Osteoblast (primary cell): ENCODE results near the gene KRT33B. TPM values are rescaled to one million over a fixed set of nuclear protein-coding genes. Genes with fewer than 3 reads are reported as not detected.
A peak's percentile ranks its signal among the peaks of the same experiment; 100 is the strongest.

Experiments used
- DNase-seq: peaks from one replicate; pipeline ENCODE4 v3.0.0; 2011; ENCODE audit warnings: low spot score, mixed read lengths; ENCODE audit not compliant: insufficient read length; ENCODE audit errors: missing footprints
- H2AFZ ChIP-seq: 2 replicates; pipeline ENCODE4 v1.6.0; 2011; ENCODE audit warnings: mild to moderate bottlenecking, low read length
- H3K27ac ChIP-seq: 2 replicates; pipeline ENCODE4 v1.5.1; 2011; ENCODE audit warnings: mild to moderate bottlenecking, low read depth, low read length, moderate library complexity
- H3K27me3 ChIP-seq: 2 replicates; pipeline ENCODE4 v1.6.0; 2012; ENCODE audit warnings: mild to moderate bottlenecking, control low read depth, inconsistent platforms, low read length, moderate library complexity; ENCODE audit not compliant: insufficient read depth
- H3K36me3 ChIP-seq: 2 replicates; pipeline ENCODE4 v1.5.1; 2011; ENCODE audit warnings: mild to moderate bottlenecking, low read length, control low read depth, moderate library complexity; ENCODE audit not compliant: insufficient read depth
- H3K4me1 ChIP-seq: 2 replicates; pipeline ENCODE4 v1.5.1; 2011; ENCODE audit warnings: mild to moderate bottlenecking, low read length, control low read depth, moderate library complexity; ENCODE audit not compliant: insufficient read depth
- H3K4me2 ChIP-seq: 2 replicates; pipeline ENCODE4 v1.6.0; 2011; ENCODE audit warnings: mild to moderate bottlenecking, low read length; ENCODE audit not compliant: insufficient read depth
- H3K4me3 ChIP-seq: fragments of 200-600 bp; sonication (generic); 3 replicates; pipeline ENCODE4 v1.5.1; 2012; ENCODE audit warnings: mild to moderate bottlenecking, low read length, inconsistent platforms; ENCODE audit not compliant: insufficient read depth
- H3K79me2 ChIP-seq: 2 replicates; pipeline ENCODE4 v1.6.0; 2012; ENCODE audit warnings: mild to moderate bottlenecking, low read length, control low read depth, inconsistent platforms; ENCODE audit not compliant: insufficient read depth
- H3K9me3 ChIP-seq: 2 replicates; pipeline ENCODE4 v1.5.1; 2011; ENCODE audit warnings: low read depth, low read length, control low read depth
- H4K20me1 ChIP-seq: 2 replicates; pipeline ENCODE4 v1.6.0; 2012; ENCODE audit warnings: mild to moderate bottlenecking, low read length, control low read depth; ENCODE audit not compliant: insufficient read depth
- CTCF ChIP-seq: IDR thresholded peaks from 2 replicates; pipeline ENCODE4 v1.5.1; 2011; ENCODE audit warnings: mild to moderate bottlenecking, low read depth, low read length, moderate library complexity; ENCODE audit errors: extremely low read depth
- total RNA-seq: library from RNA; depleted of rRNA; stranded (reverse); fragments of >200 nt; gene quantifications from 2 replicates; pipeline ENCODE4 v1.2.3, GENCODE V29; 2012

Gene KRT33B
- total RNA-seq, 1 donor, result 1.1 TPM

- H3K9me3 ChIP-seq, result no peaks in the 10 kb centered on the region
- no peaks in the 10 kb centered on the region for H3K79me2 ChIP-seq
- H3K36me3 ChIP-seq, result no peaks in the 10 kb centered on the region
- no peak overlapping the region for H2AFZ ChIP-seq
- H3K27ac ChIP-seq, result no peak overlapping the region
- H3K4me2 ChIP-seq, result no peak overlapping the region
- no peaks in the 10 kb centered on the region for H4K20me1 ChIP-seq
- no peaks in the 10 kb centered on the region for H3K27me3 ChIP-seq
- no peak overlapping the region for H3K4me3 ChIP-seq
- TF ChIP-seq CTCF, result no peak
- H3K4me1 ChIP-seq, result no peaks in the 10 kb centered on the region
- DNase-seq, result no peak
These were observed 37.4 kb downstream of the KRT33B start for GRCh38 chr17:41332239-41332638.

- H3K4me2 ChIP-seq, result no peak overlapping the region
- no peaks in the 10 kb centered on the region for H4K20me1 ChIP-seq
- no peaks in the 10 kb centered on the region for H3K27me3 ChIP-seq
- no peaks in the 10 kb centered on the region for H3K79me2 ChIP-seq
- no peak overlapping the region for H3K4me3 ChIP-seq
- H3K9me3 ChIP-seq, result no peaks in the 10 kb centered on the region
- no peak for DNase-seq
- no peak overlapping the region for H3K27ac ChIP-seq
- H3K36me3 ChIP-seq, result no peaks in the 10 kb centered on the region
- H3K4me1 ChIP-seq, result no peaks in the 10 kb centered on the region
- H2AFZ ChIP-seq, result no peak overlapping the region
- no peak for TF ChIP-seq CTCF
These were observed 38.0 kb downstream of the KRT33B start for GRCh38 chr17:41331606-41332005.

- H3K27me3 ChIP-seq, result no peaks in the 10 kb centered on the region
- H3K4me3 ChIP-seq, result no peak overlapping the region
- H2AFZ ChIP-seq, result peak overlapping the region; percentile 21
- H4K20me1 ChIP-seq, result no peaks in the 10 kb centered on the region
- H3K36me3 ChIP-seq, result no peaks in the 10 kb centered on the region
- H3K4me1 ChIP-seq, result no peaks in the 10 kb centered on the region
- no peaks in the 10 kb centered on the region for H3K79me2 ChIP-seq
- H3K9me3 ChIP-seq, result no peaks in the 10 kb centered on the region
- H3K4me2 ChIP-seq, result no peak overlapping the region
- TF ChIP-seq CTCF, result peak; percentile 81
- H3K27ac ChIP-seq, result no peak overlapping the region
- peak; percentile 95 for DNase-seq
These were observed 40.2 kb downstream of the KRT33B start for GRCh38 chr17:41329279-41329948.

GRCh38 chr17:41328207-41328606, 41.4 kb downstream of the KRT33B start:
- no peaks in the 10 kb centered on the region for H3K27me3 ChIP-seq
- no peak for DNase-seq
- H3K4me2 ChIP-seq, result no peak overlapping the region
- H3K4me1 ChIP-seq, result no peaks in the 10 kb centered on the region
- no peaks in the 10 kb centered on the region for H4K20me1 ChIP-seq
- no peak overlapping the region for H2AFZ ChIP-seq
- no peak for TF ChIP-seq CTCF
- H3K36me3 ChIP-seq, result no peaks in the 10 kb centered on the region
- H3K4me3 ChIP-seq, result no peak overlapping the region
- H3K9me3 ChIP-seq, result no peaks in the 10 kb centered on the region
- no peaks in the 10 kb centered on the region for H3K79me2 ChIP-seq
- no peak overlapping the region for H3K27ac ChIP-seq
